Breast epithelium (tissue), 4 donors: ENCODE measurements around the gene PLA2G7. TPM values are rescaled to one million over a fixed set of nuclear protein-coding genes. Genes with fewer than 3 reads are reported as not detected.
"Not testable (repeated sequence)": the region's sequence is repeated elsewhere in the genome, so short reads cannot be mapped to it uniquely, and the experiment has no call there.

Source experiments
- DNase-seq, 2 donors: peaks; one replicate each; pipeline ENCODE4 v3.0.0-alpha.2; 2019; ENCODE audit warnings: low spot score in 2 of 2
- H3K27ac ChIP-seq, 2 donors: fragments of 200-600 bp; sonication (generic) in 1 of 2; one replicate each; pipeline ENCODE4 v1.5.1; 2016 to 2019; ENCODE audit warnings: mild to moderate bottlenecking in 1 of 2
- H3K27me3 ChIP-seq, 2 donors: fragments of 200-600 bp; sonication (generic) in 1 of 2; one replicate each; pipeline versions ENCODE4 v1.5.1 to v1.6.0; 2017 to 2019; ENCODE audit warnings: control low read depth in 1 of 2, mild to moderate bottlenecking in 1 of 2
- H3K36me3 ChIP-seq: fragments of 200-600 bp; one replicate; pipeline ENCODE4 v1.5.1; 2019
- H3K4me1 ChIP-seq, 2 donors: fragments of 200-600 bp; sonication (generic); one replicate each; pipeline ENCODE4 v1.5.1; 2016 to 2019; ENCODE audit warnings: control low read depth in 1 of 2
- H3K4me3 ChIP-seq, 3 donors: fragments of 200-600 bp; sonication (generic); 1 replicate in 2 of 3; 2 replicates in 1 of 3; pipeline ENCODE4 v1.5.1; 2016 to 2019; ENCODE audit warnings: mild to moderate bottlenecking in 3 of 3, moderate library complexity in 2 of 3
- H3K9me3 ChIP-seq, 2 donors: fragments of 200-600 bp; sonication (generic) in 1 of 2; one replicate each; pipeline ENCODE4 v1.5.1; 2016 to 2019; ENCODE audit warnings: control low read depth in 1 of 2
- CTCF ChIP-seq, 3 donors: fragments of 450-650 bp; IDR thresholded peaks; one replicate each; pipeline ENCODE4 v1.5.1; 2016 to 2017; ENCODE audit warnings: antibody characterized with exemption in 3 of 3, mild to moderate bottlenecking in 3 of 3, moderate library complexity in 3 of 3
- POLR2A ChIP-seq: fragments of 450-650 bp; IDR thresholded peaks from one replicate; pipeline ENCODE4 v1.6.1; 2016; ENCODE audit warnings: antibody characterized with exemption, mild to moderate bottlenecking, moderate library complexity
- POLR2AphosphoS5 ChIP-seq, 3 donors: sonication (generic); formaldehyde crosslinking; IDR thresholded peaks; one replicate each; pipeline ENCODE4 v1.6.1; 2017; ENCODE audit warnings: antibody characterized with exemption in 3 of 3
- intact Hi-C: fragments of 100-400 bp; cut with DNase I; formaldehyde crosslinking; loops from one replicate; pipeline ENCODE4 v1.15.1; 2023; ENCODE audit warnings: low total_unique reads
- total RNA-seq, 3 donors: library from RNA; depleted of rRNA; stranded (reverse); fragments of >200 nt; gene quantifications; one replicate each; pipeline ENCODE4 v1.1.0, GENCODE V29; 2016

Gene PLA2G7
- total RNA-seq, 3 donors from 2014 or later = 0.98 to 7.2 (median 1.3) TPM

GRCh38 chr6:46764961-46765360 is 29.8 kb upstream of the PLA2G7 start:
- H3K9me3 ChIP-seq = no peaks in the 10 kb centered on the region
- intact Hi-C loops = no loop called here
- no peaks in the 10 kb centered on the region for H3K4me1 ChIP-seq
- no peaks in the 10 kb centered on the region for H3K27me3 ChIP-seq
- TF ChIP-seq POLR2AphosphoS5 (IDR thresholded peaks at IDR 0.05) (no peak), POLR2A (no peak), CTCF (IDR thresholded peaks at IDR 0.05) (no peak)
- H3K36me3 ChIP-seq = no peaks in the 10 kb centered on the region
- DNase-seq = no peak
- no peak overlapping the region for H3K27ac ChIP-seq
- no peak overlapping the region for H3K4me3 ChIP-seq

GRCh38 chr6:46764280-46764679 is 29.1 kb upstream of the PLA2G7 start:
- H3K27ac ChIP-seq, DNase-seq, H3K36me3 ChIP-seq, H3K4me3 ChIP-seq, H3K27me3 ChIP-seq, H3K9me3 ChIP-seq, intact Hi-C loops, H3K4me1 ChIP-seq: not testable (repeated sequence)

- no peak overlapping the region for H3K4me3 ChIP-seq
- no peak overlapping the region for H3K27ac ChIP-seq
- H3K4me1 ChIP-seq = no peaks in the 10 kb centered on the region
- intact Hi-C loops = no loop called here
- no peaks in the 10 kb centered on the region for H3K36me3 ChIP-seq
- H3K27me3 ChIP-seq = no peaks in the 10 kb centered on the region
- TF ChIP-seq POLR2AphosphoS5 (IDR thresholded peaks at IDR 0.05) (no peak), POLR2A (no peak), CTCF (IDR thresholded peaks at IDR 0.05) (no peak)
- H3K9me3 ChIP-seq = no peaks in the 10 kb centered on the region
- DNase-seq = no peak
These were observed 28.3 kb upstream of the PLA2G7 start for GRCh38 chr6:46763466-46763865.

GRCh38 chr6:46760925-46761324 is 25.8 kb upstream of the PLA2G7 start:
- Histone ChIP-seq H3K4me3 (no peak overlapping the region), H3K36me3 (no peaks in the 10 kb centered on the region), H3K9me3 (no peaks in the 10 kb centered on the region), H3K4me1 (no peaks in the 10 kb centered on the region), H3K27me3 (no peaks in the 10 kb centered on the region), H3K27ac (no peak overlapping the region)
- intact Hi-C loops = no loop called here
- no peak for DNase-seq
- TF ChIP-seq POLR2AphosphoS5 (IDR thresholded peaks at IDR 0.05) (no peak), POLR2A (no peak), CTCF (IDR thresholded peaks at IDR 0.05) (no peak)

GRCh38 chr6:46758960-46759753 is 24.0 kb upstream of the PLA2G7 start:
- TF ChIP-seq CTCF (IDR thresholded peaks at IDR 0.05) (no peak), POLR2A (no peak), POLR2AphosphoS5 (IDR thresholded peaks at IDR 0.05) (no peak)
- Histone ChIP-seq H3K36me3 (no peaks in the 10 kb centered on the region), H3K4me3 (no peak overlapping the region), H3K27me3 (no peaks in the 10 kb centered on the region), H3K4me1 (no peaks in the 10 kb centered on the region), H3K9me3 (no peaks in the 10 kb centered on the region), H3K27ac (no peak overlapping the region)
- intact Hi-C loops = no loop called here
- DNase-seq = no peak
